Activated naive CD4-positive, alpha-beta T cell treated with anti-CD3 and anti-CD28 coated beads, Interleukin-2, amount 10 ng/mL, durations not matched to agents 7 days and 5 days (primary cell): ENCODE measurements around the gene PTPN2.

Experiments
- CTCF ChIA-PET: fragments of 350-600 bp; sonication (Branson Sonifier 250); formaldehyde crosslinking; loops from one replicate; lab custom pipeline; 2021; ENCODE audit warnings: antibody characterized with exemption; lab: Charles Lee
- DNase-seq: peaks from one replicate; pipeline ENCODE4 v3.0.0-alpha.2; 2020
- H3K27ac Mint-ChIP-seq: one replicate; pipeline ENCODE4 v1.8.0; 2021; ENCODE audit warnings: mild to moderate bottlenecking, moderate library complexity, mixed read lengths
- H3K27me3 Mint-ChIP-seq: one replicate; pipeline ENCODE4 v1.8.0; 2021; ENCODE audit warnings: mild to moderate bottlenecking, mixed read lengths
- H3K36me3 Mint-ChIP-seq: one replicate; pipeline ENCODE4 v1.8.0; 2021; ENCODE audit warnings: mixed read lengths
- H3K4me1 Mint-ChIP-seq: one replicate; pipeline ENCODE4 v1.8.0; 2021; ENCODE audit warnings: mixed read lengths
- H3K4me3 Mint-ChIP-seq: one replicate; pipeline ENCODE4 v1.8.0; 2021; ENCODE audit warnings: mild to moderate bottlenecking, moderate library complexity, mixed read lengths
- H3K9me3 Mint-ChIP-seq: one replicate; pipeline ENCODE4 v1.8.0; 2021; ENCODE audit warnings: mixed read lengths

PTPN2 gene

DNA sequence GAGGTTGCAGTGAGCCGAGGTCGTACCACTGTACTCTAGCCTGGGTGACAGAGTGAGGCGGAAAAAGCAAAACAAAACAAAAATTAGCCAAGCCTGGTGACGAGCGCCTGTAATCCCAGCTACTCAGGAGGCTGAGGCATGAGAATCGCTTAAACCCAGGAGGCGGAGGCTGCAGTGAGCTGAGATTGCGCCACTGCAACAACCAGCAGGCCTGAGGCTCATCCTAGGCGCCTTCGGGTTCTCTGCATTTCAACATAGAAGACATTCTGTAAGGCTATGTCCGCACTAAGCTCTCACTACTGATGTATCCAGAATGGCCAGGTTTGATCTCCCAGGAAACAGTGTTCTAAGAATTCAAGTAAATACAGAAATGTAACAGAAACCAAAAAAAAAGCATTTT is 23.5 kb downstream of the PTPN2 start:
- CTCF ChIA-PET = no interaction called here
- H3K4me1 Mint-ChIP-seq = peaks cover 69% of the 10 kb centered on the region
- no peak for DNase-seq
- no peaks in the 10 kb centered on the region for H3K27me3 Mint-ChIP-seq
- no peaks in the 10 kb centered on the region for H3K9me3 Mint-ChIP-seq
- H3K4me3 Mint-ChIP-seq = no peak overlapping the region
- no peak overlapping the region for H3K27ac Mint-ChIP-seq
- peaks cover 21% of the 10 kb centered on the region for H3K36me3 Mint-ChIP-seq

DNA sequence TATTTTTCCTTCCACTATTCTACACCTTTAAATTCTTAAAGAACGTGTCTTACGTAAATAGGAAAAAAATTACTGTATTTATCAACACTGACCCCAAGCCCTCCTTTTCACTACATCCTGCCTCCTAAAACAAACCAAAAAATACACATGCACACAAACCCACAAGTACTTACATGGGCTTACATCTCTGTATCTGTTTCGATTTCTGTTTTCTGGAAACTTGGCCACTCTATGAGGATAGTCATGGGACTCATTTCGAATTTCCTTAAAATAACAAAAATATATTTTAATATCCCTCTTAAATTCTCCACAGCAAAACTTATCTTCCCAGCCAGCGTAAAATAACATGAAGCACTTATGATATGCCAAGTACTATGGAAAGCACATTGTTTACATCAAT is 25.0 kb downstream of the PTPN2 start:
- H3K27ac Mint-ChIP-seq = no peak overlapping the region
- no peaks in the 10 kb centered on the region for H3K27me3 Mint-ChIP-seq
- no peak for DNase-seq
- H3K36me3 Mint-ChIP-seq = peaks cover 32% of the 10 kb centered on the region
- peaks cover 73% of the 10 kb centered on the region for H3K4me1 Mint-ChIP-seq
- H3K9me3 Mint-ChIP-seq = no peaks in the 10 kb centered on the region
- CTCF ChIA-PET = no interaction called here
- no peak overlapping the region for H3K4me3 Mint-ChIP-seq

DNA sequence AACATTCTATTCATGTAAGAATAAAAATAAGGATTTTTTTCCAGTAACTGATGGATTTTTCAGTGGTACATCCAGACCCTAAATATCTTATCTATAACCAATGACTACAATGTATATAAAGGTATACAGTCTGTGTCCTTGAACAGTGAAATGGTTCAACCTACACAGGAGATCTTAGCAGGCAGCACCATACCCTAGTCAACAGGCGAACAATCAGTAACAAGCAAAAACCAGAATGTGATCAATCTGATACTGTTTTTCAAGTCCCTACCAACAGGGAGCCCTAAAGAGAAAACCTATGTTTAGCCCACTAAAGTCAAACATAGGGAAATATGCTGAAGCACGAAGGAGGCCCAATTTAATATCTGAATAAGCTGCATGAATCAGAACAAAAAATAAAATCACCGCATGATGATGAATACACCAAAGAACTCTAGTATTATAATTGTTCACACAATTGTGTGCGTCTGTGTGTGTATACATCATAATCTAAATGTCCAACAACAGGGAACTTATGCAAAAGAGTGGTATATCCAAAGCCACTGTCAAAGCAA is 26.0 kb downstream of the PTPN2 start:
- peak overlapping the region; percentile 46 for H3K27ac Mint-ChIP-seq
- CTCF ChIA-PET = interaction anchor here (1.0 kb wide), 1 partner anchor 10 kb away, joined by 3 read pairs; no protein-coding TSS in a partner anchor
- H3K4me1 Mint-ChIP-seq = peaks cover 74% of the 10 kb centered on the region

DNA sequence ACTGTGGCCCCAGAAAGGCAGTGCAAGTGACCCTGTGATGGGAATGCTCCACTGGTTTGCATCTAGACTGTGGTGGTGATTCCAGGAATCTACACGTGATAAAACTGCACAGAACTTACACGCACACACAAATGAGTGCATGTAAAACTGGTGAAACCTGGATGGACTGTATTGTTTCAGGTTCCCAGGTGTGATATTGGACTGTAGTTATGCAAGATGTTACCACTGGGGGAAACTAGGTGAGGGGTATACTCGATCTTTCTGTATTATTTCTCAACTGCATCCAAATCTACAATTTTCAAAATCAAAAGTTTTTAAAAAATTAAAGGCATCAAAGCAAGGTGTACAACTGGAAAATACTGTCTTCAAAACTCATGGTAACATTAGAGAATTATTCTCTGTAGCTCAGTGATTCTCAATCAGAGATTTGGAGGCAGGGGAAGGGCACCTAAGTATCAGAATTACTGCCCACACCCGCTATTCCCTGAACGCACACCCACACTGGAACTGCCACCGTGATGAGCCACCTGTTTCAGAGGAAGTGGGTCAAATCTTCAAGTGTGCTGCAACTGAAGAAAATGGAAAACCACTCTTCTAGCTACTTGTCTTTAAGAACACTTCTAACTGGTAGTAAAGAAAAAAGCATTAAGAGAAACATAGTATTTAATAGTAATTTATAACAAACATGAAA is 26.7 kb downstream of the PTPN2 start:
- H3K27ac Mint-ChIP-seq = peak overlapping the region; percentile 66
- DNase-seq = peak; percentile 42
- CTCF ChIA-PET = interaction anchor here (1.0 kb wide), 1 partner anchor 9 kb away, joined by 3 read pairs; no protein-coding TSS in a partner anchor
- no peaks in the 10 kb centered on the region for H3K27me3 Mint-ChIP-seq
- H3K4me1 Mint-ChIP-seq = peaks cover 67% of the 10 kb centered on the region
- H3K9me3 Mint-ChIP-seq = no peaks in the 10 kb centered on the region
- H3K36me3 Mint-ChIP-seq = peaks cover 43% of the 10 kb centered on the region
- peak overlapping the region; percentile 9 for H3K4me3 Mint-ChIP-seq

More for the DNA sequence above, 26.0 kb downstream of the PTPN2 start:
- DNase-seq = no peak
- Mint-ChIP-seq H3K9me3 (no peaks in the 10 kb centered on the region), H3K27me3 (no peaks in the 10 kb centered on the region), H3K36me3 (peaks cover 38% of the 10 kb centered on the region), H3K4me3 (no peak overlapping the region)

GRCh38 chr18:12855916-12856315 is 28.1 kb downstream of the PTPN2 start:
- H3K27me3 Mint-ChIP-seq = no peaks in the 10 kb centered on the region
- no peaks in the 10 kb centered on the region for H3K9me3 Mint-ChIP-seq
- H3K27ac Mint-ChIP-seq = no peak overlapping the region
- peaks cover 47% of the 10 kb centered on the region for H3K36me3 Mint-ChIP-seq
- peaks cover 54% of the 10 kb centered on the region for H3K4me1 Mint-ChIP-seq
- CTCF ChIA-PET = interaction anchor here (1.7 kb wide), 1 partner anchor 12 kb away, joined by 7 read pairs; no protein-coding TSS in a partner anchor
- no peak overlapping the region for H3K4me3 Mint-ChIP-seq
- no peak for DNase-seq

DNA sequence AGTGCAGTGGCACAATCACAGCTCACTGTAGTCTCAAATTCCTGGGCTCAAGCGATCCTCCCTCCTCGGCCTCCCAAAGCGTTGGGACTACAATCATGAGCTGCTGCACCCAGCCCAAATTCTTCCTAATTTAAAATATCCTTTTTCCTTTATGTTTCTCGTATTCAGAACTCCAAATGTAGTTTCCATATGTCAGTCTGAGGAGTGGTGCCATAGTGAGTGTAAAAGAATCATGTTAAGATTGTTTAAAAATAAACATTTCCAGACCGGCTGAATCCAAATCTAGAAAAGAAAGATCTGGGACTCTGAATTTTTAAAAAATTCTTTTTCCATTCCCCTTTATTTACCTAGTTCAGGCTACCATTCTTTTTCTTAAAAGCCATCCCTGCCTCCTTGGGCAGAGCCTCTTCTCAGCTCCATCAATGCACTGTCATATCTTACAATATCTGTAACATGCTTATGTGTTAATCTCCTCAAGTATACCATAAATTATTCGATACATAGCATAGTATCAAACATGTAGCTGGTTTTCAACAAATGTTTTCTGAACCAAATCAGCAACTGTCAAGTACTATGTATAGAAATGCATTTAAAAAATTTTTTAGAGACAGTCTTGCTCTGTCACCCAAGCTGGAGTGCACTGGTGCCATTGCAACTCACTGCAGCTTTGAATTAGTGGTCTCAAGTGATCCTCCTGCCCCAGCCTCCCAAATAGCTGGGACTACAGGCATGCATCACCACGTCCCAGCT is 31.3 kb downstream of the PTPN2 start:
- Mint-ChIP-seq H3K4me3 (no peak overlapping the region), H3K27ac (no peak overlapping the region), H3K9me3 (no peaks in the 10 kb centered on the region), H3K27me3 (no peaks in the 10 kb centered on the region), H3K4me1 (peaks cover 36% of the 10 kb centered on the region), H3K36me3 (peaks cover 51% of the 10 kb centered on the region)
- DNase-seq = no peak
- CTCF ChIA-PET = interaction anchor here (0.7 to 1.2 kb wide), 2 partner anchors 11 to 41 kb away, joined by 3 read pairs; no protein-coding TSS in a partner anchor

DNA sequence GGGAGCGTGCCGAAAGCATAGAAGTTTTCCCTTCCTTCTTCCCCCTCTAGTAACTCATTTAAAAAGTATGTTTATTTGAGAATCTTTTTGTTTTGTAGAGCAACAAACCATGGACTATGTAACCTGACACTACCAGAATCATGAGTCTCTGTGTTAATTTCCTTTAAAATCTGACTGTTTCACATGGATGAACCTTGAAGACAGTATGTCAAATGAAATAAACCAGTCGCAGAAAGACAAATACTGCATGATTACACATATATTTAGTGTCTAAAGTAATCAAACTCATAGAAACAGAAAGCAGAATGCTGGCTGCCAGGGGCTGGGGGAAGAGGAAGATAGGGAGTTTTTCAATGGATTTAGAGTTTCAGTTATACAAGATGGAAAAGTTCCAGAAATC is 32.3 kb downstream of the PTPN2 start:
- Mint-ChIP-seq H3K4me1 (peaks cover 26% of the 10 kb centered on the region), H3K9me3 (no peaks in the 10 kb centered on the region), H3K27me3 (no peaks in the 10 kb centered on the region), H3K4me3 (no peak overlapping the region), H3K36me3 (peaks cover 53% of the 10 kb centered on the region), H3K27ac (no peak overlapping the region)
- no peak for DNase-seq
- CTCF ChIA-PET = no interaction called here

DNA sequence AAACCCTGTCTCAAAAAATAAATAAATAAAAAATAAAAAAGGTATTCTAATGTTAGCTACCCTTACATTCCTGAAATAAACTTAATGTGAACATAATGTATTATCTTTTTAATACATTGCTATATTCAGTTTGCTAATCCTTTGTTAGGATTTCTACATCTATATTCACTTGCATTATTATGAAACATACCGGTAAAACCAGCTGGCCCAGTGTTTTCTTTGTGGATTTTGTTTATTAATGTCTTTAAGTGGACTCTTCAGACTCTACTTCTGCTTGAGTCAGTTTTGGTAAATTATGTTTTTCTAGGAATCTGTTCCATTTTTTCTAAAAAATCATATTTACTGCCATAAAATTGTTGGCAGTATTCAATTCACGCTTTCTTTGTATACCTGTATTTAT is 34.5 kb downstream of the PTPN2 start:
- H3K9me3 Mint-ChIP-seq = no peaks in the 10 kb centered on the region
- no peak overlapping the region for H3K4me3 Mint-ChIP-seq
- peaks cover 40% of the 10 kb centered on the region for H3K36me3 Mint-ChIP-seq
- peaks cover 25% of the 10 kb centered on the region for H3K4me1 Mint-ChIP-seq
- no peaks in the 10 kb centered on the region for H3K27me3 Mint-ChIP-seq
- H3K27ac Mint-ChIP-seq = no peak overlapping the region
- CTCF ChIA-PET = no interaction called here
- DNase-seq = no peak

GRCh38 chr18:12848405-12848804 is 35.6 kb downstream of the PTPN2 start:
- H3K27ac Mint-ChIP-seq = no peak overlapping the region

DNA sequence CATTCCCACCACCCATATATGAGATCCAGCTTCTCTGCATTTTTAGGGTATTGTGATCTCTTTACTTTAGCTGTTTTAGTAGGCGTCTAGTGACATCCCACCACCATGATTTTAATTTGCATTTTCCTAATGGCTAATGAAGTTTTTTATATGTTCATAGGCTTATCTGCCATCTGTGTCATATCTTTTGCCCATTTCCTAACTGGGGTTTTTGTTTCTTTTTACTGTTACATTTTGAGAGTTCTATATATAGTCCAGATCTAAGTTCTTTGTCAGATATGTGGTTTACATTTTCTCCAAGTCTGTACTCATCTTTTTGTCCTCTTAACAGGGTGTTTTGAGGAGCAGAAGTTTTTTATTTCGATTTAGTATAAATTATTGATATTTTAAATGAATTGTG is 39.6 kb downstream of the PTPN2 start:
- CTCF ChIA-PET = interaction anchor here (1.8 kb wide), 1 partner anchor 12 kb away, joined by 7 read pairs; no protein-coding TSS in a partner anchor
- peak overlapping the region; percentile 10 for H3K27ac Mint-ChIP-seq
- peaks cover 48% of the 10 kb centered on the region for H3K36me3 Mint-ChIP-seq
- H3K9me3 Mint-ChIP-seq = no peaks in the 10 kb centered on the region
- no peak overlapping the region for H3K4me3 Mint-ChIP-seq
- no peaks in the 10 kb centered on the region for H3K27me3 Mint-ChIP-seq
- no peak for DNase-seq
- H3K4me1 Mint-ChIP-seq = peaks cover 64% of the 10 kb centered on the region

More at GRCh38 chr18:12848405-12848804, 35.6 kb downstream of the PTPN2 start:
- no peaks in the 10 kb centered on the region for H3K27me3 Mint-ChIP-seq
- H3K9me3 Mint-ChIP-seq = no peaks in the 10 kb centered on the region
- no peak overlapping the region for H3K4me3 Mint-ChIP-seq
- no peak for DNase-seq
- CTCF ChIA-PET = interaction anchor here (1.3 kb wide), 1 partner anchor 9 kb away, joined by 3 read pairs; no protein-coding TSS in a partner anchor
- H3K4me1 Mint-ChIP-seq = peaks cover 30% of the 10 kb centered on the region
- H3K36me3 Mint-ChIP-seq = peaks cover 39% of the 10 kb centered on the region

GRCh38 chr18:12843420-12844350 is 40.4 kb downstream of the PTPN2 start:
- no peak overlapping the region for H3K4me3 Mint-ChIP-seq
- H3K9me3 Mint-ChIP-seq = no peaks in the 10 kb centered on the region
- CTCF ChIA-PET = interaction anchor here (0.9 to 1.8 kb wide), 2 partner anchors 8 to 12 kb away, joined by 3 to 7 read pairs; no protein-coding TSS in a partner anchor
- H3K27me3 Mint-ChIP-seq = no peaks in the 10 kb centered on the region
- H3K27ac Mint-ChIP-seq = peak overlapping the region; percentile 1
- no peak for DNase-seq
- H3K36me3 Mint-ChIP-seq = peaks cover 43% of the 10 kb centered on the region
- H3K4me1 Mint-ChIP-seq = peaks cover 68% of the 10 kb centered on the region

DNA sequence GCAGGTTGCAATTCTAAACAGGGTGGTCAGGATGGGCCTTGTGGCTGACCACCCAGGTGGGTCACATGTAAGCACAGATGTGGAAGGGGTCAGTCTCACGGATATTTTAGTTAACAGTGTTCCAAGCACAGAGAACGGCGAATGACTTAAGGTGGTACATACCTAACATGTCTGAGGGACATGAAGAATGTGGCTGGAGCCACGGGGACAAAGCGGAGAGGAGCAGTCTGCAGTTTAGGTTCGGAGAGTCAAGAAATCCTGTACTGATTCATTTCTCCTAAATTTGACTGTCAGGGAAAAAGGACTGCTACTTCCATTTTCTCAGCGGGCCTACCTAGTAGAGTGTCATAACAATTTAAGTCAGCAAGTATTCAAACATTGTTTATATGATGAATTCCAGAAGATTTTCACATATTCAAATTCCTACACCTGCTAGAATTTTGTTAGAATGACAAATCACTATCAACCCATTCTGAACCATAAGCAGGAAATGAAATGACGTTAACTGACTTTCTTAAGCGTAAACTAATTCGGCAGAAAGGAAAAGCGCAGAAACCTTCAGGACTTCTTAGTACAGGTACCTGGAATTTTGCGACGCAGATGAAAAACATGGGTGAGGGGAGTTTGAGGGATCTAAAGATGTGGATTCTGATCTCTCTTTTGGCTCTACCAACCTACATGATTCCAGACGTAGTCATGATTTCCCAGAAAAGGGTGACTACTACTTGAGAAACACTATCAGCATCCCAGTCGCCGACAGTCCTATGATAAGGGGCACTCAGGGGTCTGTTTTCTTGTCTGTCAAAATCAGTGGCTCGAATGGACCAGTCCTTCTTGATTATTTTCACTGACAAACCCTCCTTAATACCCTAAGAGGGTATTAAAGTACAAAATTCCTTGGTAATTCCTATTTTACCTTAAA is 41.3 kb downstream of the PTPN2 start:
- Mint-ChIP-seq H3K36me3 (peaks cover 39% of the 10 kb centered on the region), H3K27me3 (no peaks in the 10 kb centered on the region), H3K9me3 (no peaks in the 10 kb centered on the region), H3K4me3 (no peak overlapping the region), H3K4me1 (peaks cover 76% of the 10 kb centered on the region), H3K27ac (peak overlapping the region; percentile 3)
- no peak for DNase-seq
- CTCF ChIA-PET = interaction anchor here (0.9 kb wide), 1 partner anchor 8 kb away, joined by 3 read pairs; no protein-coding TSS in a partner anchor
